Lower leg skin (tissue), 4 donors: ENCODE results near the gene ABTB2. TPM values are rescaled to one million over a fixed set of nuclear protein-coding genes. Genes with fewer than 3 reads are reported as not detected.

ENCODE experiments used
- DNase-seq, 2 donors: peaks; one replicate each; pipeline ENCODE4 v3.0.0-alpha.2; 2019; ENCODE audit warnings: low spot score in 2 of 2
- H3K4me3 ChIP-seq: fragments of 200-600 bp; sonication (generic); 2 replicates; pipeline ENCODE4 v1.5.1; 2017; ENCODE audit warnings: mild to moderate bottlenecking, low read depth; ENCODE audit not compliant: poor library complexity, severe bottlenecking
- POLR2A ChIP-seq, 2 donors: fragments of 450-650 bp; IDR thresholded peaks; one replicate each; pipeline ENCODE4 v1.6.1; 2016 to 2017; ENCODE audit warnings: antibody characterized with exemption in 2 of 2, mild to moderate bottlenecking in 1 of 2, moderate library complexity in 1 of 2
- WGBS, 2 donors: methylation state at CpG; one replicate each; pipeline ENCODE4 v1.1.5; 2018; 5-methylcytosine and 5-hydroxymethylcytosine counted together
- intact Hi-C: fragments of 100-400 bp; cut with DNase I; formaldehyde crosslinking; loops from one replicate; pipeline ENCODE4 v1.15.0; 2023; ENCODE audit warnings: low total_unique reads
- total RNA-seq, 4 donors: library from RNA; depleted of rRNA; stranded (reverse); fragments of >200 nt; gene quantifications; one replicate each; pipeline ENCODE4 v1.1.0, GENCODE V29; 2016
- TF ChIP-seq, protein P1 (sequence below), 3 donors: fragments of 450-650 bp; IDR thresholded peaks; one replicate each; pipeline ENCODE4 v1.5.1; 2016; ENCODE audit warnings: antibody characterized with exemption in 3 of 3, mild to moderate bottlenecking in 3 of 3, moderate library complexity in 2 of 3

ABTB2 gene
- total RNA-seq, 4 donors from 2014 or later, result 6.1 to 24.2 (median 11.1) TPM

DNA sequence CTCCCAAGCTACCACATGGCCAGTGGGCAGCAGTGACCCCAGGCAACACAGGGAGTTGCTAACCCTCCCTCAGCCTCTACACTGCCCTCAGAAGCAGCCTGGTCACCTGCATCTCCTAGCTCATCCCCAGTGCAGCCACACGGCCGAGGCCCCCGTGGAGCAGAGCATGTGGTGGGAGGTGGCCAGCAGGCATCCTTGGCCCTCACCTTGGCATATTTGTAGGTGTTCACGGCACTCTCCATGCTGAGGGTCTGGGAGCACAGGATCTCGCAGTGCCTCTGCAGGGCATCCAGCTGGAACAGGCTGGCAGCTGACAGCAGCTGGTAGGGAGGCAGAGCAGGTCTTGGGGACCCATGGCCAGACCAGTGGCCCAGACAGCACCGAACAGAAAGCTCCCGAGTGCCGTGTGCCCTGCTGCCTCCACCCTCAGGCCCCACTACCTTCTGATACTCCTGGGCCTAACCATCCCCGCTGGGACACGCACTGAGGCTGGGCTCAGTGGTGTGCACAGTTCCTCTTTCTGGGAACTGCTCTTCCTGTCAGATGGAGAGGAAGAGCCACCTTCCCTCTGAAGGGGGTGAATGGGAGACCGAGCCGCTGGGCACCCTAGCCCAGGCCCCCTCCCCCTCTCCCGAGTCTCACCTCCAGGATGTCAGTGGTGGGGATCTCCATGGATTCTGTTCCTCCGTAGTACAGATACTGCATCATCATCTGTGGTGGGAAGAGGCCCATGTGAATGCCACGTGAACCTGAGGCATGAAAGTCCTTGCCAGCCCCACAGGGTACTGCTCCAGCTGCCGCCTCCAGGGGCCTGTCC, 203.5 kb downstream of the ABTB2 start:
- intact Hi-C loops, result no loop called here
- no peak overlapping the region for H3K4me3 ChIP-seq
- 66 to 69% methylated on average over 11 to 12 of the region's 16 CpGs for WGBS, 2 donors
- TF ChIP-seq, protein P1, sequence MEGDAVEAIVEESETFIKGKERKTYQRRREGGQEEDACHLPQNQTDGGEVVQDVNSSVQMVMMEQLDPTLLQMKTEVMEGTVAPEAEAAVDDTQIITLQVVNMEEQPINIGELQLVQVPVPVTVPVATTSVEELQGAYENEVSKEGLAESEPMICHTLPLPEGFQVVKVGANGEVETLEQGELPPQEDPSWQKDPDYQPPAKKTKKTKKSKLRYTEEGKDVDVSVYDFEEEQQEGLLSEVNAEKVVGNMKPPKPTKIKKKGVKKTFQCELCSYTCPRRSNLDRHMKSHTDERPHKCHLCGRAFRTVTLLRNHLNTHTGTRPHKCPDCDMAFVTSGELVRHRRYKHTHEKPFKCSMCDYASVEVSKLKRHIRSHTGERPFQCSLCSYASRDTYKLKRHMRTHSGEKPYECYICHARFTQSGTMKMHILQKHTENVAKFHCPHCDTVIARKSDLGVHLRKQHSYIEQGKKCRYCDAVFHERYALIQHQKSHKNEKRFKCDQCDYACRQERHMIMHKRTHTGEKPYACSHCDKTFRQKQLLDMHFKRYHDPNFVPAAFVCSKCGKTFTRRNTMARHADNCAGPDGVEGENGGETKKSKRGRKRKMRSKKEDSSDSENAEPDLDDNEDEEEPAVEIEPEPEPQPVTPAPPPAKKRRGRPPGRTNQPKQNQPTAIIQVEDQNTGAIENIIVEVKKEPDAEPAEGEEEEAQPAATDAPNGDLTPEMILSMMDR (IDR thresholded peaks at IDR 0.05), result no peak
- TF ChIP-seq POLR2A (IDR thresholded peaks at IDR 0.05), result no peak
- DNase-seq, result no peak

DNA sequence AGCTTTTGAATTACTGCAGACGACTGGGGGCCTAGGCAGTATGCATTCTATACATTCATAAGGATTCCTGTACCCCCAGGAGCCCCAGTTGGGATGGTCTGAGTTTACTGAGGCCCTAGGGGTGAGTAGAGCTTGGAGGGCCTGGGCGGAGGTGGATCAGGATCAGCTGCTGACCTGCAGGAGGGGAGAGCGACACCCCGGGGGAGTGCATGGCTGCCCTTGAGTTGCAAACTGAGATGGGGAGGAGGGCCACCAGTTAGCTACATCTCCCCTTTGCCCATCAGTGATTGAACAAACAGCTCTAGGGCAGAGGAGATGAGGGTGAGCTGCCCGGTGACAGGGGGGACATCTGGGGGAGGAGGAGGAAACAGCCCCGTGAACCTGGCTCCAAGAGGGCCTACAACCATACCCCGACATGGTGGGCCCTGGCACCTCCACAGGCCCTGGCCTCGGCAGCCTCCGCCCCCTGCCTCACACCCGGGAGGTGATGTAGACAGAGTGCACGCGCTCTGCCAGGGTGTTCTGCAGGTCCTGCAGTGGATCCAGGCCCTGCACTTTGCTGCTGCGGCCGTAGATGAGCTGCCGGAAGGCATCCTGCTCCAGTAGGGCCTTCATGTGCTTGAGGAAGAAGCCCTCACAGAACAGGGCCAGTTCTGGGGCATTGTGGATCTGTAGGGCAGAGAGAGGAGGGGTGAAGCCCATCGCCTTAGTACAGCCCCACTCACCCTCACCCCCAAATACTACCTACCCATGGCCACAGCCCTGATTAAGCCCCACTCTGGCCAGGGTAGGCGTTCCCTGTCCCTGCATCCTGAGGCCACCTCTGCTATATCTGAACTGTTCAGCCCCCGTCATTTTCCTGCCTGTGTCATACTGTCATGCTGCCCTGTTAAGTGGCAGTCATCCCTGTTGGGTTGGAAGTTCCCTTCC, 205.6 kb downstream of the ABTB2 start:
- 89 to 96% methylated on average over 16 to 17 of the region's 18 CpGs for WGBS, 2 donors
- intact Hi-C loops, result no loop called here
- H3K4me3 ChIP-seq, result no peak overlapping the region
- DNase-seq, result no peak
- TF ChIP-seq, protein P1 (IDR thresholded peaks at IDR 0.05), result no peak
- no peak for TF ChIP-seq POLR2A (IDR thresholded peaks at IDR 0.05)

DNA sequence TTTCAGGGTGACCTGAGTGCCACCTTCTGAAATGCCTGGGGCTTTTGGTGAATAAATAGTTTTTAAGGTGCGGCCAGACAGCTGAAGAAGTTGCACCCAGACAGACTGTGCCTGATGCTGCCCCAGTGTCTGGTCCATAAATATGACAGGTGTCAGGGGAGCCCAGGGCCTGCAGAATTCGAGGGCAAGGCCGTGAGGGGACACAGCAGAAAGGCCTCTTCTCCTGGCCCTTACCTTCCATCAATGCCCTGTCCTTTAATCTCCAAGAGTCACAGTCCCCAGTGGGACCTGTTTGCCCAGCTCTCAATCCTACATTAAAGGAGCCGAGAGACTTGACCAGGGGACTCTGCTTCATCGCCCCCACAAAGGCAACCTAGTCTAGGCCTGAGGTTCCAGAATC, 206.6 kb downstream of the ABTB2 start:
- no peak for DNase-seq
- no peak overlapping the region for H3K4me3 ChIP-seq
- intact Hi-C loops, result no loop called here
- WGBS, 2 donors, result 89 to 92% methylated on average over 5 of the region's 5 CpGs
- TF ChIP-seq POLR2A (IDR thresholded peaks at IDR 0.05), result no peak
- TF ChIP-seq, protein P1 (IDR thresholded peaks at IDR 0.05), result no peak

DNA sequence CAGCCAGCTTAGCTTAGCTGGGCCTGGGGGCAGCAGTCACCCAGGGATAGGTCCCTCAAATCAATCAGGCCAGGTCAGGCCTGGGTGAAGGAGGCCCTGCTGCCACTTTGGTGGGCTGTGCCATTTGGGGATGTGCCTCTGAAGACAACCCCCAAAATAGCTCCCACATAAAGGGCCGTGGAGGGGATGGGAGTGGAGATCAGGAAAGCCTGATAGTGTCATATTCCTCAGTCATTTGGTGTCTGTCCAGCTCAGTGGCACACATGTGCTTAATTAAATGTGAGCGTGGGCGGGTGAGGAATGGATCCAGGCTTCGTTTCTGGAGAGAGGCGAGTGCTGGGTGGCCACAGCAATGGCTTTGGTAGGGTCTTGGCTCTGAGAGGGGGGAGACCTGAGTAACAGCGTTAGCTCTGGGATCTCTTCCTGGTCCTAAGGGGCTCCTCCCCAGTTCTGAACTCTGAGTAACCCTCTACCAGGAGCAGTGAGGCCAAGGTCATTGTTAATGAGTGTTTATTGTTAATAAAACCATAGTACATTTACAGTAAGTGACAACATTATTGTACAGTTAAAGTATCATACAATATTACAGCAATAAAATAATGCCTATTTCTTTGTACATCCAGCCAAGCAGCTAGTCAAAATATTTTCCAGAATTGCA, 207.2 kb downstream of the ABTB2 start:
- DNase-seq, result no peak
- TF ChIP-seq POLR2A (IDR thresholded peaks at IDR 0.05), result no peak
- TF ChIP-seq, protein P1 (IDR thresholded peaks at IDR 0.05), result no peak
- 28 to 50% methylated on average over 6 of the region's 6 CpGs for WGBS, 2 donors
- intact Hi-C loops, result no loop called here
- no peak overlapping the region for H3K4me3 ChIP-seq

DNA sequence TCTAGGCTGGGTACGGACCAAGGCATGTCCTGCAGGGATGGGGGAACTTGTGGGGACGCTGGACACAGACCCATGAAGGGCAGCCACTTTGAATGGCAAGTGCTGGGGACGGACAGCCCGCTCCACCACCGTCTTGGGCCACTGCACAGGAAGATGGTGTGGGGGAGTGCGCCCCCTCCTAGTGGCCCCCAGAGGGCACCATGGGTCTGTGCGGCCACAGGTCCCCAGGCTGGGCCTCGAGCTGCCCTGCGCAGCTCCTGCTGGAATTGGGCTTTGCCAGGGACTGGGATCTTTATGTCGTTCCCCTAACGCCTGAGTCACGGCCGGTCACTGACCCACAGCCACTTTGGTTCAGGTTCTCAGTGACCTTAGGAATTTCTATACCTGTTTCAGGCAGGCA, 208.0 kb downstream of the ABTB2 start:
- H3K4me3 ChIP-seq, result no peak overlapping the region
- TF ChIP-seq, protein P1 (IDR thresholded peaks at IDR 0.05), result no peak
- TF ChIP-seq POLR2A (IDR thresholded peaks at IDR 0.05), result no peak
- DNase-seq, result no peak
- WGBS, 2 donors, result 88 to 89% methylated on average over 13 of the region's 13 CpGs
- intact Hi-C loops, result no loop called here
